ENCODE data around the gene RPA1. TPM values are rescaled to one million over a fixed set of nuclear protein-coding genes. Genes with fewer than 3 reads are reported as not detected.

RPA1 gene
- total and polyA plus RNA-seq, 2 of the 8 experiments (the other 6 are each of a cell fraction or from before 2014, with no cell fraction given), result 79.1 to 194 TPM

DNA sequence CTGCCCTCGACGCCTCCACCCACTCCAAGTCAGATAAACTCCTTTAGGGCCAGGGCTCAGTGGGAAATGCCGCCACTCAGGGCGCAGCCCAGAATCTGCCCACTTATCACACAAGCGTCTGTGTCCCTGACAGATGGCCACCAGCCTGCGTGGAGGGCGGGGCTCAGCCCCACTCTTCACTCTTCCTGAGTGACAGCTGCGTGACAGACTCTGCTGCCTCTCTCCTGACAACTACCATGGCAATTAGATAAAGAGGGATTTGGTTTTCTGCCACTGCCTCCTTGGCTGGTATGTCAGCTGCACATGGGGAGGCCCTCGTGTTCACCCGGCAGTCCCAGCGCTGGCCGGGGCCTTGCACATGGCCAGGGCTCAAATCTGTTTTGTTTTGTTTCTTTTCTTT lies 99.2 kb downstream of the RPA1 start:
- H4K20me1 ChIP-seq (replicated peaks in 1 of 2; ENCODE audit: control insufficient read depth in 1 of 2, insufficient read depth in 2 of 2, low read length in 2 of 2), result no peaks in the 10 kb centered on the region
- H4K91ac ChIP-seq (replicated peaks; ENCODE audit: insufficient read length, low read length), result no peak overlapping the region
- H3K79me1 ChIP-seq (ENCODE audit: low read depth, low read length), result no peaks in the 10 kb centered on the region
- peaks cover 0 to 6% (median 3%) of the 10 kb centered on the region in 4 experiments; a peak in 4 of 7 replicates for H3K27me3 ChIP-seq (replicated peaks in 1 of 4; ENCODE audit: control insufficient read depth in 3 of 4, extremely low read depth in 1 of 4, insufficient read depth in 3 of 4, low read length in 3 of 4)
- H3K27ac ChIP-seq (ENCODE audit: low read depth, low read length), result no peak overlapping the region
- no peak overlapping the region for H2BK12ac ChIP-seq (ENCODE audit: low read depth, low read length)
- no peak for FAIRE-seq
- CTCF ChIA-PET (ENCODE audit: partially characterized antibody), result interaction anchor here (0.6 to 4.3 kb wide), 3 partner anchors 19 to 103 kb away, joined by 3 to 18 read pairs (median 3); no protein-coding TSS in a partner anchor
- no peaks in the 10 kb centered on the region for H3K36me3 ChIP-seq (ENCODE audit: control insufficient read depth in 2 of 4, insufficient read depth in 4 of 4, low read length in 3 of 4)
- WGBS, 2 experiments (ENCODE audit: extremely low coverage in 1 of 2, insufficient coverage in 1 of 2, insufficient read length in 1 of 2, insufficient replicate concordance in 2 of 2, low coverage in 1 of 2, low lambda C conversion rate in 2 of 2, missing lambda C conversion rate in 1 of 2), result 89% methylated on average over 12 of the region's 12 CpGs; no CpG with 5 or more reads in 1 of the 2 experiments
- POLR2A ChIA-PET (ENCODE audit: partially characterized antibody), result no interaction called here
- H3K9ac ChIP-seq (replicated peaks in 1 of 4; ENCODE audit: extremely low read depth in 1 of 4, low read depth in 3 of 4, low read length in 3 of 4), result no peak overlapping the region
- H3K4me3 ChIP-seq (ENCODE audit: extremely low read depth in 1 of 4, insufficient read depth in 2 of 4, low read depth in 3 of 4, low read length in 4 of 4), result no peak overlapping the region
- H4K8ac ChIP-seq (ENCODE audit: extremely low read depth, insufficient read depth, low read length), result no peak overlapping the region
- no peak overlapping the region for H3K23ac ChIP-seq (ENCODE audit: insufficient read length)
- H3K56ac ChIP-seq (replicated peaks; ENCODE audit: insufficient read length, low read depth, low read length), result no peak overlapping the region
- 0 out of 2 replicates have a peak, but pooled peaks cover 2% of the 10 kb centered on the region for H3K23me2 ChIP-seq (ENCODE audit: low read depth, low read length)
- no peak overlapping the region for H2BK120ac ChIP-seq (replicated peaks; ENCODE audit: low read depth, low read length)
- H3K9me3 ChIP-seq (ENCODE audit: insufficient read depth in 2 of 2, low read depth in 1 of 2, low read length in 1 of 2), result no peaks in the 10 kb centered on the region
- no peak overlapping the region for H3K14ac ChIP-seq (ENCODE audit: insufficient read length)
- H3K79me2 ChIP-seq (ENCODE audit: control insufficient read depth in 1 of 2, insufficient read depth in 2 of 2, low read length in 2 of 2), result no peaks in the 10 kb centered on the region
- no peak overlapping the region for H2BK20ac ChIP-seq (ENCODE audit: low read length)
- no peak overlapping the region for H2AK5ac ChIP-seq (ENCODE audit: low read depth, low read length)
- no peak overlapping the region for H3K4me2 ChIP-seq (ENCODE audit: insufficient read depth in 1 of 2, low read depth in 2 of 2, low read length in 2 of 2)
- no peak overlapping the region for H4K5ac ChIP-seq (ENCODE audit: insufficient read length, low read depth, low read length)
- peaks cover 0 to 3% (median 1%) of the 10 kb centered on the region in 4 experiments; a peak in 3 of 7 replicates for H3K4me1 ChIP-seq (replicated peaks in 1 of 4; ENCODE audit: control insufficient read depth in 3 of 4, insufficient read depth in 4 of 4, low read length in 3 of 4)
- DNase-seq (ENCODE audit: low read depth in 1 of 2, low spot score in 2 of 2), result no peak
- H2AFZ ChIP-seq (ENCODE audit: low read length), result no peak overlapping the region
- H2BK15ac ChIP-seq (ENCODE audit: low read length), result no peak overlapping the region
- no peak overlapping the region for H2BK5ac ChIP-seq (ENCODE audit: low read depth, low read length)
- H3K4ac ChIP-seq (replicated peaks; ENCODE audit: insufficient read length, low read depth, low read length), result no peak overlapping the region
- H3K18ac ChIP-seq (ENCODE audit: extremely low read depth, low read length), result no peak overlapping the region
- no peak for TF ChIP-seq EGR1 (IDR thresholded peaks at IDR 0.05; ENCODE audit: borderline replicate concordance, low read depth, low read length)

Data from H1 (cell line).